Subcutaneous adipose tissue (tissue), 4 donors: ENCODE measurements around the gene SMARCC1. TPM values are rescaled to one million over a fixed set of nuclear protein-coding genes. Genes with fewer than 3 reads are reported as not detected.

Experiments used
- CTCF ChIP-seq: fragments of 450-650 bp; IDR thresholded peaks from one replicate; pipeline ENCODE4 v1.5.1; 2016; ENCODE audit warnings: low read depth, mild to moderate bottlenecking, control low read depth, antibody characterized with exemption, moderate library complexity
- total RNA-seq, 4 donors: library from RNA; depleted of rRNA; stranded (reverse); fragments of >200 nt; gene quantifications; one replicate each; pipeline ENCODE4 v1.1.0, GENCODE V29; 2016

The SMARCC1 gene
- total RNA-seq, 4 donors from 2014 or later: 25.8 to 29.2 (median 26.1) TPM

DNA sequence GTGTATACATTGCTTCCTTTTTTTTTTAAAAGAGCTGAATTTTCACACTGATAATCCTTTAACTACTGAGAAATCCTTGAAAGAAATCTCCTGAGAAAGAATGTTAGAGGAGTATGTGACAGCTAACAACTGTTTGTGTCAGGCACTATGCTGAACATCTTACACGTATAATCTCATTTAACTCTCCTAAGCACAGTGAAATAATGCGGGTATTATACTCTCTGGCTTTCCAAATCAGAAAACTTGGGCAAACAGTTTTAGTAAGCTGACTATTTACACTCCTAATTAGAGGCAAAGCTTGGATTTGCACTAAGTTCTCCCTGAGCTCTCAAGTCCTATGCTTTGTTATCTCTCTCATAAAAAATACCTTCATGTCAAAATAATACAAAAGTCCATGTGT lies 69.3 kb downstream of the SMARCC1 start:
- no peak for TF ChIP-seq CTCF

DNA sequence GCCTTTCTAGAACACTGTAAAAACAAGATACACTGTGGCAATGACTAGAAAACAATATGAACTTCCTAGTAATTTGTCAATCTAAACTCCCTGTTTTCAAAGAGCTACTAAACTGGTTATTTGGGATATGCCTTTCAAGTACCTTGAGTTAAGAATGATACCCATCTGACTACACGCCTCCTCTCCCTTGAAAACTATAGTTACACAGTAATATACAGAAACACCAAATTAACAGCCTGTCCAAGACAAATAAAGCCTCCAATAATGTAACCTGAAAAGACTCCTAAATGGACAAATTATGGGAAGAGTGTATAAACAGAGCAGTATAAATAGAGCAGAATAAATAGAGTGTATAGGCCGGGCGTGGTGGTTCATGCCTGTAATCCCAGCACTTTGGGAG lies 70.1 kb downstream of the SMARCC1 start:
- TF ChIP-seq CTCF: no peak

DNA sequence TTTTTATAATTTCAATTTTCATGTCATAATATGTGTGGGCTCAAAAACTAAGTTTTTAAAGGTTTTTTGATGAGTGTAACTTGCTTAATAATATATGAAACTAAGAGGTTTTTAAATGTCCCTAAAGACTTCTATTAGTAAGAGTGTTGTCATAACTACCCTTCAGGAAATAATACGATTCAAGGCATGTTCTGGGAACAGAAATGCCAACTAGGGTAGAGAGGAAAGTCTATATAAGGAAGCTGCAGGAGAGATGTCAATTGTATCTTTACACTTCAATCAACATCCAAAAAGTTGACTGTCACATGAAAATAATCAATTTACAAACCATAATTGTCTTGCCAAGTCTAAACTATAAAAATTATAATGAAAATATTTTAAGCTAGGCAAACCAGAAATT lies 76.3 kb downstream of the SMARCC1 start:
- TF ChIP-seq CTCF: no peak

DNA sequence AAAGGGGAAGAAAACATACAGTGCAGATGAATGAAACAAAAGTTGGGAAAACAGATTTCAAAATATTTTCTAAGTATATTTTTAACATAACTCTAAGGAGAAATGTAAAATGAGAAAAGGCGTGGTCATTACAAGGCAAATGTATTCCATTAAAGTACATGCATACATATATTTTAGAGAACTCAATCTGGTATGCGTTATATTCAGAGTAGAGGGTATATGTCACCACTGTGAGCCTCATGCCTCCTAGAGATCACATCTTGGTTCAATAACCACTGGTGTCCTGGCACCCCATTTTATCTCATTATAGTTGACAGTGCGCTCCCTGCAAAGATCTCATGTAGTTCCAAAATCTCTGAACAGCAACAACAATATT lies 77.5 kb downstream of the SMARCC1 start:
- no peak for TF ChIP-seq CTCF

GRCh38 chr3:47701388-47701787 lies 80.3 kb downstream of the SMARCC1 start:
- no peak for TF ChIP-seq CTCF

GRCh38 chr3:47692158-47692557 lies 89.5 kb downstream of the SMARCC1 start:
- TF ChIP-seq CTCF: no peak

- TF ChIP-seq CTCF: no peak
These were observed 93.2 kb downstream of the SMARCC1 start for GRCh38 chr3:47688488-47688887.

- no peak for TF ChIP-seq CTCF
These were observed 96.7 kb downstream of the SMARCC1 start for GRCh38 chr3:47685037-47685436.
